ENCODE results near the gene NTMT1.
A peak's percentile ranks its signal among the peaks of the same experiment; 100 is the strongest.
"Not testable (repeated sequence)": the region's sequence is repeated elsewhere in the genome, so short reads cannot be mapped to it uniquely, and the experiment has no call there.

The NTMT1 gene

GRCh38 chr9:129635099-129636065, 9.4 kb downstream of the NTMT1 start:
- Histone ChIP-seq H3K27ac (peak overlapping the region in 7 of 11 experiments; percentile 16 to 66 (median 34); a peak in 10 of 22 replicates), H3K9me3 (replicated peaks in 1 of 11) (no peaks in the 10 kb centered on the region), H3K4me2 (peak overlapping the region in 6 of 11 experiments; percentile 8 to 48 (median 24); a peak in 9 of 22 replicates), H3K9ac (peak overlapping the region; percentile 21 to 61 (median 46); a peak in 16 of 22 replicates), H4K20me1 (peaks cover 93 to 100% (median 99%) of the 10 kb centered on the region in 11 experiments), H3K36me3 (peaks cover 75 to 100% (median 97%) of the 10 kb centered on the region in 11 experiments), H3K27me3 (no peaks in the 10 kb centered on the region), H3K4me3 (no peak overlapping the region), H3K4me1 (peaks cover 42 to 84% (median 71%) of the 10 kb centered on the region in 10 experiments)
- TF ChIP-seq Cebpa-rat (IDR thresholded peaks at IDR 0.05): no peak

GRCh38 chr9:129636343-129636742, 10.4 kb downstream of the NTMT1 start:
- Histone ChIP-seq H4K20me1 (peaks cover 93 to 100% (median 99%) of the 10 kb centered on the region in 11 experiments), H3K27ac (peak overlapping the region in 8 of 11 experiments; percentile 17 to 73 (median 46); a peak in 13 of 22 replicates), H3K4me2 (peak overlapping the region in 10 of 11 experiments; percentile 7 to 76 (median 50); a peak in 17 of 22 replicates), H3K4me1 (peaks cover 44 to 83% (median 70%) of the 10 kb centered on the region in 10 experiments), H3K36me3 (peaks cover 72 to 95% (median 87%) of the 10 kb centered on the region in 11 experiments), H3K9ac (peak overlapping the region in 9 of 11 experiments; percentile 19 to 68 (median 54); a peak in 13 of 22 replicates)
- not testable (repeated sequence) for H3K9me3 ChIP-seq (replicated peaks in 1 of 11); H3K27me3 ChIP-seq; H3K4me3 ChIP-seq

GRCh38 chr9:129637102-129637501, 11.1 kb downstream of the NTMT1 start:
- H4K20me1 ChIP-seq: peaks cover 86 to 98% (median 95%) of the 10 kb centered on the region in 11 experiments
- peak overlapping the region; percentile 7 to 76 (median 47); a peak in 20 of 22 replicates for H3K4me2 ChIP-seq
- no peaks in the 10 kb centered on the region for H3K27me3 ChIP-seq
- H3K9ac ChIP-seq: peak overlapping the region; percentile 0 to 68 (median 54); a peak in 17 of 22 replicates
- H3K4me1 ChIP-seq: peaks cover 36 to 75% (median 63%) of the 10 kb centered on the region in 10 experiments
- H3K36me3 ChIP-seq: peaks cover 72 to 88% (median 80%) of the 10 kb centered on the region in 11 experiments
- peak overlapping the region in 10 of 11 experiments; percentile 8 to 73 (median 39); a peak in 17 of 22 replicates for H3K27ac ChIP-seq
- TF ChIP-seq Cebpa-rat (IDR thresholded peaks at IDR 0.05): no peak
- no peak overlapping the region for H3K4me3 ChIP-seq
- H3K9me3 ChIP-seq (replicated peaks in 1 of 11): no peaks in the 10 kb centered on the region

GRCh38 chr9:129637673-129638439, 11.9 kb downstream of the NTMT1 start:
- peaks cover 78 to 90% (median 88%) of the 10 kb centered on the region in 11 experiments; a peak in 21 of 22 replicates for H4K20me1 ChIP-seq
- H3K36me3 ChIP-seq: peaks cover 66 to 80% (median 72%) of the 10 kb centered on the region in 11 experiments
- no peak for TF ChIP-seq Cebpa-rat (IDR thresholded peaks at IDR 0.05)
- no peaks in the 10 kb centered on the region for H3K27me3 ChIP-seq
- H3K4me1 ChIP-seq: peaks cover 29 to 75% (median 59%) of the 10 kb centered on the region in 10 experiments
- H3K4me2 ChIP-seq: peak overlapping the region; percentile 7 to 76 (median 47); a peak in 17 of 22 replicates
- H3K4me3 ChIP-seq: no peak overlapping the region
- H3K9ac ChIP-seq: peak overlapping the region in 10 of 11 experiments; percentile 11 to 68 (median 54); a peak in 13 of 22 replicates
- H3K27ac ChIP-seq: peak overlapping the region in 8 of 11 experiments; percentile 12 to 73 (median 39); a peak in 12 of 22 replicates
- no peaks in the 10 kb centered on the region for H3K9me3 ChIP-seq (replicated peaks in 1 of 11)

- H3K27ac ChIP-seq: peak overlapping the region in 2 of 11 experiments; percentile 42 to 86; a peak in 3 of 22 replicates
Observed at GRCh38 chr9:129639034-129639630, 13.2 kb downstream of the NTMT1 start.

GRCh38 chr9:129639756-129640085, 13.8 kb downstream of the NTMT1 start:
- peaks cover 48 to 61% (median 55%) of the 10 kb centered on the region in 11 experiments for H3K36me3 ChIP-seq
- H3K4me2 ChIP-seq: peak overlapping the region in 10 of 11 experiments; percentile 91 to 100 (median 99); a peak in 18 of 22 replicates
- H3K27me3 ChIP-seq: no peaks in the 10 kb centered on the region
- peak overlapping the region in 3 of 10 experiments; percentile 80 to 87 (median 86); a peak in 4 of 20 replicates for H3K4me3 ChIP-seq
- H4K20me1 ChIP-seq: peaks cover 62 to 72% (median 70%) of the 10 kb centered on the region in 11 experiments; a peak in 21 of 22 replicates
- H3K9me3 ChIP-seq (replicated peaks in 1 of 11): no peaks in the 10 kb centered on the region
- TF ChIP-seq Cebpa-rat (IDR thresholded peaks at IDR 0.05): no peak
- peak overlapping the region in 10 of 11 experiments; percentile 78 to 92 (median 86); a peak in 18 of 22 replicates for H3K9ac ChIP-seq
- peaks cover 29 to 72% (median 57%) of the 10 kb centered on the region in 10 experiments for H3K4me1 ChIP-seq
- H3K27ac ChIP-seq: peak overlapping the region in 1 of 11 experiments; percentile 86; a peak in 1 of 22 replicates

More at GRCh38 chr9:129639034-129639630, 13.2 kb downstream of the NTMT1 start:
- Histone ChIP-seq H3K9ac (peak overlapping the region in 6 of 11 experiments; percentile 6 to 92 (median 86); a peak in 8 of 22 replicates), H3K27me3 (no peaks in the 10 kb centered on the region), H3K9me3 (replicated peaks in 1 of 11) (no peaks in the 10 kb centered on the region), H3K36me3 (peaks cover 54 to 67% (median 59%) of the 10 kb centered on the region in 11 experiments), H3K4me2 (peak overlapping the region in 4 of 11 experiments; percentile 44 to 100 (median 96); a peak in 3 of 22 replicates), H3K4me3 (no peak overlapping the region), H3K4me1 (peaks cover 29 to 76% (median 59%) of the 10 kb centered on the region in 10 experiments), H4K20me1 (peaks cover 65 to 77% (median 75%) of the 10 kb centered on the region in 11 experiments; a peak in 21 of 22 replicates)
- no peak for TF ChIP-seq Cebpa-rat (IDR thresholded peaks at IDR 0.05)

GRCh38 chr9:129640086-129640870, 14.3 kb downstream of the NTMT1 start:
- H3K9me3 ChIP-seq (replicated peaks in 1 of 11): no peaks in the 10 kb centered on the region
- peak overlapping the region in 5 of 11 experiments; percentile 4 to 86 (median 82); a peak in 6 of 22 replicates for H3K27ac ChIP-seq
- peak overlapping the region; percentile 80 to 99 (median 90) for H3K4me3 ChIP-seq
- TF ChIP-seq Cebpa-rat (IDR thresholded peaks at IDR 0.05): no peak
- H3K4me2 ChIP-seq: peak overlapping the region; percentile 91 to 100 (median 99)
- peaks cover 56 to 66% (median 65%) of the 10 kb centered on the region in 11 experiments; a peak in 21 of 22 replicates for H4K20me1 ChIP-seq
- H3K27me3 ChIP-seq: no peaks in the 10 kb centered on the region
- H3K36me3 ChIP-seq: peaks cover 43 to 56% (median 49%) of the 10 kb centered on the region in 11 experiments
- peak overlapping the region; percentile 78 to 92 (median 84) for H3K9ac ChIP-seq
- H3K4me1 ChIP-seq: peaks cover 29 to 67% (median 53%) of the 10 kb centered on the region in 10 experiments
